CD4-positive, alpha-beta T cell treated with Interferon gamma for 1 hour (primary cell): ENCODE results near the gene BTNL3.
"Not testable (repeated sequence)": the region's sequence is repeated elsewhere in the genome, so short reads cannot be mapped to it uniquely, and the experiment has no call there.

Experiments
- DNase-seq: peaks from one replicate; pipeline ENCODE4 v3.0.0-alpha.2; 2020

The BTNL3 gene

GRCh38 chr5:180988592-180988991, at the start of gene BTNL3:
TSS of gene BTNL3 (plus strand) at chr5:180988846. CDS start at chr5:180989029, 183 bp downstream.
- DNase-seq, result no peak

- DNase-seq, result no peak
These were observed 38.2 kb upstream of the BTNL3 start for GRCh38 chr5:180950291-180950949.

- DNase-seq, result no peak
These were observed 29.0 kb upstream of the BTNL3 start for GRCh38 chr5:180959661-180960060.

- no peak for DNase-seq
These were observed 28.4 kb upstream of the BTNL3 start for GRCh38 chr5:180960209-180960608.

- no peak for DNase-seq
These were observed 19.2 kb upstream of the BTNL3 start for GRCh38 chr5:180969406-180969805.

- no peak for DNase-seq
These were observed 18.3 kb upstream of the BTNL3 start for GRCh38 chr5:180970336-180970735.

- no peak for DNase-seq
These were observed 17.8 kb upstream of the BTNL3 start for GRCh38 chr5:180970875-180971274.

- DNase-seq, result no peak
These were observed 13.9 kb upstream of the BTNL3 start for GRCh38 chr5:180974612-180975315.

GRCh38 chr5:180975338-180975737, 13.3 kb upstream of the BTNL3 start:
- DNase-seq, result peak; percentile 60

GRCh38 chr5:180976518-180976917, 12.1 kb upstream of the BTNL3 start:
- DNase-seq, result peak; percentile 13

- DNase-seq, result no peak
These were observed 10.8 kb upstream of the BTNL3 start for GRCh38 chr5:180977852-180978251.

GRCh38 chr5:180982008-180982741, 6.5 kb upstream of the BTNL3 start:
- no peak for DNase-seq

- DNase-seq, result no peak
These were observed 630 bp upstream of the BTNL3 start for GRCh38 chr5:180988016-180988415.

- no peak for DNase-seq
These were observed 1.6 kb downstream of the BTNL3 start for GRCh38 chr5:180990086-180990881.

- DNase-seq, result no peak
These were observed 2.2 kb downstream of the BTNL3 start for GRCh38 chr5:180990882-180991242.

GRCh38 chr5:181001947-181002346, 13.3 kb downstream of the BTNL3 start:
- no peak for DNase-seq

- DNase-seq, result no peak
These were observed 17.1 kb downstream of the BTNL3 start for GRCh38 chr5:181005791-181006190.

- no peak for DNase-seq
These were observed 19.5 kb downstream of the BTNL3 start for GRCh38 chr5:181008136-181008535.

- DNase-seq, result not testable (repeated sequence)
These were observed 21.4 kb downstream of the BTNL3 start for GRCh38 chr5:181010018-181010417.

- not testable (repeated sequence) for DNase-seq
These were observed 26.0 kb downstream of the BTNL3 start for GRCh38 chr5:181014654-181015053.

GRCh38 chr5:181017448-181017847, 28.8 kb downstream of the BTNL3 start:
- DNase-seq, result not testable (repeated sequence)

GRCh38 chr5:181020688-181021087, 32.0 kb downstream of the BTNL3 start:
- DNase-seq, result no peak
